Measurements from ENCODE around the gene CCR2. TPM values are rescaled to one million over a fixed set of nuclear protein-coding genes. Genes with fewer than 3 reads are reported as not detected.

Gene CCR2
- total and polyA plus RNA-seq, 2 experiments from 2014 or later, result not detected

DNA sequence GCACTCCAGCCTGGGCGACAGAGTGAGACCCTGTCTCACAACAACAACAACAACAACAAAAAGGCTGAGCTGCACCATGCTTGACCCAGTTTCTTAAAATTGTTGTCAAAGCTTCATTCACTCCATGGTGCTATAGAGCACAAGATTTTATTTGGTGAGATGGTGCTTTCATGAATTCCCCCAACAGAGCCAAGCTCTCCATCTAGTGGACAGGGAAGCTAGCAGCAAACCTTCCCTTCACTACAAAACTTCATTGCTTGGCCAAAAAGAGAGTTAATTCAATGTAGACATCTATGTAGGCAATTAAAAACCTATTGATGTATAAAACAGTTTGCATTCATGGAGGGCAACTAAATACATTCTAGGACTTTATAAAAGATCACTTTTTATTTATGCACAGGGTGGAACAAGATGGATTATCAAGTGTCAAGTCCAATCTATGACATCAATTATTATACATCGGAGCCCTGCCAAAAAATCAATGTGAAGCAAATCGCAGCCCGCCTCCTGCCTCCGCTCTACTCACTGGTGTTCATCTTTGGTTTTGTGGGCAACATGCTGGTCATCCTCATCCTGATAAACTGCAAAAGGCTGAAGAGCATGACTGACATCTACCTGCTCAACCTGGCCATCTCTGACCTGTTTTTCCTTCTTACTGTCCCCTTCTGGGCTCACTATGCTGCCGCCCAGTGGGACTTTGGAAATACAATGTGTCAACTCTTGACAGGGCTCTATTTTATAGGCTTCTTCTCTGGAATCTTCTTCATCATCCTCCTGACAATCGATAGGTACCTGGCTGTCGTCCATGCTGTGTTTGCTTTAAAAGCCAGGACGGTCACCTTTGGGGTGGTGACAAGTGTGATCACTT, 18.8 kb downstream of the CCR2 start:
- Histone ChIP-seq H3K9me3 (ENCODE audit: low read depth) (no peaks in the 10 kb centered on the region), H3K36me3 (ENCODE audit: low read depth) (no peaks in the 10 kb centered on the region), H3K27ac (no peak overlapping the region), H3K9me2 (ENCODE audit: insufficient read depth) (no peaks in the 10 kb centered on the region), H4K20me1 (ENCODE audit: insufficient read depth) (no peaks in the 10 kb centered on the region), H3K4me2 (ENCODE audit: unreplicated experiment) (no peak overlapping the region), H3K9ac (no peak overlapping the region), H3K79me2 (ENCODE audit: insufficient read depth) (no peaks in the 10 kb centered on the region), H2AFZ (no peak overlapping the region), H3K4me1 (ENCODE audit: insufficient read depth) (no peaks in the 10 kb centered on the region), H3K27me3 (replicated peaks; ENCODE audit: insufficient read depth) (peaks cover 74% of the 10 kb centered on the region), H3K4me3 (no peak overlapping the region), H3F3A (ENCODE audit: insufficient read depth) (no peaks in the 10 kb centered on the region)
- 67 to 71% methylated on average over 9 of the region's 9 CpGs for WGBS, 2 experiments (ENCODE audit: low coverage in 1 of 2, low lambda C conversion rate in 2 of 2, missing lambda C conversion rate in 2 of 2)
- in situ Hi-C loops (cut with MboI), result loop anchor here (25.0 kb wide), 2 partner anchors 435 to 610 kb away; partner anchors contain the start of gene CXCR6
- peak; percentile 66 for DNase-seq
- TF ChIP-seq EZH2 (IDR thresholded peaks at IDR 0.05; ENCODE audit: insufficient read depth, poor library complexity, severe bottlenecking) (no peak), EZH2phosphoT487 (IDR thresholded peaks at IDR 0.05; ENCODE audit: insufficient read depth, low read depth) (no peak)

DNA sequence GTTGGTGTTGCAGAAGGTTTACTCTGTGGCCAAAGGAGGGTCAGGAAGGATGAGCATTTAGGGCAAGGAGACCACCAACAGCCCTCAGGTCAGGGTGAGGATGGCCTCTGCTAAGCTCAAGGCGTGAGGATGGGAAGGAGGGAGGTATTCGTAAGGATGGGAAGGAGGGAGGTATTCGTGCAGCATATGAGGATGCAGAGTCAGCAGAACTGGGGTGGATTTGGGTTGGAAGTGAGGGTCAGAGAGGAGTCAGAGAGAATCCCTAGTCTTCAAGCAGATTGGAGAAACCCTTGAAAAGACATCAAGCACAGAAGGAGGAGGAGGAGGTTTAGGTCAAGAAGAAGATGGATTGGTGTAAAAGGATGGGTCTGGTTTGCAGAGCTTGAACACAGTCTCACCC, 20.8 kb downstream of the CCR2 start:
- no peaks in the 10 kb centered on the region for H3K79me2 ChIP-seq (ENCODE audit: insufficient read depth)
- no peaks in the 10 kb centered on the region for H3K9me2 ChIP-seq (ENCODE audit: insufficient read depth)
- no peak overlapping the region for H3K9ac ChIP-seq
- no peak overlapping the region for H3K4me3 ChIP-seq
- peaks cover 57% of the 10 kb centered on the region for H3K27me3 ChIP-seq (replicated peaks; ENCODE audit: insufficient read depth)
- no peaks in the 10 kb centered on the region for H3F3A ChIP-seq (ENCODE audit: insufficient read depth)
- no peak overlapping the region for H3K4me2 ChIP-seq (ENCODE audit: unreplicated experiment)
- H2AFZ ChIP-seq, result no peak overlapping the region
- in situ Hi-C loops (cut with MboI), result loop anchor here (25.0 kb wide), 2 partner anchors 437 to 612 kb away; partner anchors contain the start of gene CXCR6
- TF ChIP-seq EZH2phosphoT487 (IDR thresholded peaks at IDR 0.05; ENCODE audit: insufficient read depth, low read depth) (no peak), EZH2 (IDR thresholded peaks at IDR 0.05; ENCODE audit: insufficient read depth, poor library complexity, severe bottlenecking) (no peak)
- H3K4me1 ChIP-seq (ENCODE audit: insufficient read depth), result no peaks in the 10 kb centered on the region
- H3K9me3 ChIP-seq (ENCODE audit: low read depth), result no peaks in the 10 kb centered on the region
- no peaks in the 10 kb centered on the region for H3K36me3 ChIP-seq (ENCODE audit: low read depth)
- H3K27ac ChIP-seq, result no peak overlapping the region
- no peak for DNase-seq
- H4K20me1 ChIP-seq (ENCODE audit: insufficient read depth), result no peaks in the 10 kb centered on the region
- WGBS, 2 experiments (ENCODE audit: low coverage in 1 of 2, low lambda C conversion rate in 2 of 2, missing lambda C conversion rate in 2 of 2), result 56 to 69% methylated on average over 3 of the region's 3 CpGs

DNA sequence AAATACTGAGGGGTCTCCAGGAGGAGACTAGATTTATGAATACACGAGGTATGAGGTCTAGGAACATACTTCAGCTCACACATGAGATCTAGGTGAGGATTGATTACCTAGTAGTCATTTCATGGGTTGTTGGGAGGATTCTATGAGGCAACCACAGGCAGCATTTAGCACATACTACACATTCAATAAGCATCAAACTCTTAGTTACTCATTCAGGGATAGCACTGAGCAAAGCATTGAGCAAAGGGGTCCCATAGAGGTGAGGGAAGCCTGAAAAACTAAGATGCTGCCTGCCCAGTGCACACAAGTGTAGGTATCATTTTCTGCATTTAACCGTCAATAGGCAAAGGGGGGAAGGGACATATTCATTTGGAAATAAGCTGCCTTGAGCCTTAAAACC, 21.3 kb downstream of the CCR2 start:
- no peaks in the 10 kb centered on the region for H3K4me1 ChIP-seq (ENCODE audit: insufficient read depth)
- TF ChIP-seq EZH2 (IDR thresholded peaks at IDR 0.05; ENCODE audit: insufficient read depth, poor library complexity, severe bottlenecking) (no peak), EZH2phosphoT487 (IDR thresholded peaks at IDR 0.05; ENCODE audit: insufficient read depth, low read depth) (no peak)
- no peaks in the 10 kb centered on the region for H3F3A ChIP-seq (ENCODE audit: insufficient read depth)
- no peak overlapping the region for H3K9ac ChIP-seq
- H2AFZ ChIP-seq, result no peak overlapping the region
- no peak overlapping the region for H3K27ac ChIP-seq
- no peaks in the 10 kb centered on the region for H3K36me3 ChIP-seq (ENCODE audit: low read depth)
- H3K9me3 ChIP-seq (ENCODE audit: low read depth), result no peaks in the 10 kb centered on the region
- no peak for DNase-seq
- H3K9me2 ChIP-seq (ENCODE audit: insufficient read depth), result no peaks in the 10 kb centered on the region
- 51 to 56% methylated on average over 2 of the region's 2 CpGs for WGBS, 2 experiments (ENCODE audit: low coverage in 1 of 2, low lambda C conversion rate in 2 of 2, missing lambda C conversion rate in 2 of 2)
- H3K4me3 ChIP-seq, result no peak overlapping the region
- H3K4me2 ChIP-seq (ENCODE audit: unreplicated experiment), result no peak overlapping the region
- H4K20me1 ChIP-seq (ENCODE audit: insufficient read depth), result no peaks in the 10 kb centered on the region
- no peaks in the 10 kb centered on the region for H3K79me2 ChIP-seq (ENCODE audit: insufficient read depth)
- peaks cover 56% of the 10 kb centered on the region for H3K27me3 ChIP-seq (replicated peaks; ENCODE audit: insufficient read depth)
- in situ Hi-C loops (cut with MboI), result no loop called here

DNA sequence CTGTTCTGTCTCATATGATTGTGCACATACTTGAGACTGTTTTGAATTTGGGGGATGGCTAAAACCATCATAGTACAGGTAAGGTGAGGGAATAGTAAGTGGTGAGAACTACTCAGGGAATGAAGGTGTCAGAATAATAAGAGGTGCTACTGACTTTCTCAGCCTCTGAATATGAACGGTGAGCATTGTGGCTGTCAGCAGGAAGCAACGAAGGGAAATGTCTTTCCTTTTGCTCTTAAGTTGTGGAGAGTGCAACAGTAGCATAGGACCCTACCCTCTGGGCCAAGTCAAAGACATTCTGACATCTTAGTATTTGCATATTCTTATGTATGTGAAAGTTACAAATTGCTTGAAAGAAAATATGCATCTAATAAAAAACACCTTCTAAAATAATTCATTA, 21.9 kb downstream of the CCR2 start:
- H4K20me1 ChIP-seq (ENCODE audit: insufficient read depth), result no peaks in the 10 kb centered on the region
- H3K9me3 ChIP-seq (ENCODE audit: low read depth), result no peaks in the 10 kb centered on the region
- no peaks in the 10 kb centered on the region for H3K4me1 ChIP-seq (ENCODE audit: insufficient read depth)
- in situ Hi-C loops (cut with MboI), result no loop called here
- no peaks in the 10 kb centered on the region for H3K36me3 ChIP-seq (ENCODE audit: low read depth)
- H3K9me2 ChIP-seq (ENCODE audit: insufficient read depth), result no peaks in the 10 kb centered on the region
- no peak for DNase-seq
- no peak overlapping the region for H3K9ac ChIP-seq
- H3K27me3 ChIP-seq (replicated peaks; ENCODE audit: insufficient read depth), result peaks cover 55% of the 10 kb centered on the region
- no peaks in the 10 kb centered on the region for H3F3A ChIP-seq (ENCODE audit: insufficient read depth)
- no peak overlapping the region for H3K4me2 ChIP-seq (ENCODE audit: unreplicated experiment)
- H2AFZ ChIP-seq, result no peak overlapping the region
- no peak overlapping the region for H3K4me3 ChIP-seq
- H3K79me2 ChIP-seq (ENCODE audit: insufficient read depth), result no peaks in the 10 kb centered on the region
- TF ChIP-seq EZH2 (IDR thresholded peaks at IDR 0.05; ENCODE audit: insufficient read depth, poor library complexity, severe bottlenecking), result no peak
- 34 to 50% methylated on average over 2 of the region's 2 CpGs for WGBS, 2 experiments (ENCODE audit: low coverage in 1 of 2, low lambda C conversion rate in 2 of 2, missing lambda C conversion rate in 2 of 2)
- no peak overlapping the region for H3K27ac ChIP-seq
